ENCODE data around the gene ZNF90.
"Not testable (repeated sequence)": the region's sequence is repeated elsewhere in the genome, so short reads cannot be mapped to it uniquely, and the experiment has no call there.

The ZNF90 gene

GRCh38 chr19:20072936-20073335 lies 4.9 kb upstream of the ZNF90 start:
- DNase-seq (ENCODE audit: low read depth, low spot score) = no peak
- in situ Hi-C loops (cut with HindIII; ENCODE audit: low sequenced_read_pairs) = no loop called here
- no peak overlapping the region for H3K4me3 ChIP-seq (ENCODE audit: low read depth, low read length)
- TF ChIP-seq CTCF (IDR thresholded peaks at IDR 0.05; ENCODE audit: low read depth, low read length) = no peak

- TF ChIP-seq CTCF (IDR thresholded peaks at IDR 0.05; ENCODE audit: low read depth, low read length) = no peak
- peak overlapping the region; percentile 57 for H3K4me3 ChIP-seq (ENCODE audit: low read depth, low read length)
- DNase-seq (ENCODE audit: low read depth, low spot score) = peak; percentile 24
- in situ Hi-C loops (cut with HindIII; ENCODE audit: low sequenced_read_pairs) = no loop called here
Measured at GRCh38 chr19:20078581-20079031, 806 bp downstream of the ZNF90 start.

GRCh38 chr19:20079476-20079875 lies 1.7 kb downstream of the ZNF90 start:
- no peak for TF ChIP-seq CTCF (IDR thresholded peaks at IDR 0.05; ENCODE audit: low read depth, low read length)
- H3K4me3 ChIP-seq (ENCODE audit: low read depth, low read length) = no peak overlapping the region
- DNase-seq (ENCODE audit: low read depth, low spot score) = no peak
- in situ Hi-C loops (cut with HindIII; ENCODE audit: low sequenced_read_pairs) = no loop called here

- H3K4me3 ChIP-seq (ENCODE audit: low read depth, low read length) = no peak overlapping the region
- no peak for TF ChIP-seq CTCF (IDR thresholded peaks at IDR 0.05; ENCODE audit: low read depth, low read length)
- DNase-seq (ENCODE audit: low read depth, low spot score) = no peak
- in situ Hi-C loops (cut with HindIII; ENCODE audit: low sequenced_read_pairs) = no loop called here
Measured at GRCh38 chr19:20080656-20081055, 2.9 kb downstream of the ZNF90 start.

- DNase-seq (ENCODE audit: low read depth, low spot score); in situ Hi-C loops (cut with HindIII; ENCODE audit: low sequenced_read_pairs); H3K4me3 ChIP-seq (ENCODE audit: low read depth, low read length): not testable (repeated sequence)
Measured at GRCh38 chr19:20082232-20082833, 4.5 kb downstream of the ZNF90 start.

- in situ Hi-C loops (cut with HindIII; ENCODE audit: low sequenced_read_pairs); H3K4me3 ChIP-seq (ENCODE audit: low read depth, low read length); DNase-seq (ENCODE audit: low read depth, low spot score): not testable (repeated sequence)
Measured at GRCh38 chr19:20082876-20083275, 5.1 kb downstream of the ZNF90 start.

GRCh38 chr19:20102097-20102496 lies 24.3 kb downstream of the ZNF90 start:
- TF ChIP-seq CTCF (IDR thresholded peaks at IDR 0.05; ENCODE audit: low read depth, low read length) = no peak
- in situ Hi-C loops (cut with HindIII; ENCODE audit: low sequenced_read_pairs) = no loop called here
- H3K4me3 ChIP-seq (ENCODE audit: low read depth, low read length) = no peak overlapping the region
- no peak for DNase-seq (ENCODE audit: low read depth, low spot score)
